22Rv1 (cell line): ENCODE data around the gene CREG2.

Experiments used
- H3K27ac ChIP-seq: fragments of 450-650 bp; 2 replicates; pipeline ENCODE4 v1.5.1; 2017
- ZFX ChIP-seq: fragments of 450-650 bp; IDR thresholded peaks from 2 replicates; pipeline ENCODE4 v1.6.1; 2017; ENCODE audit warnings: antibody characterized with exemption, borderline replicate concordance
- TF ChIP-seq, protein P1 (sequence below): fragments of 450-650 bp; IDR thresholded peaks from 2 replicates; pipeline ENCODE4 v1.5.1; 2017; ENCODE audit warnings: mild to moderate bottlenecking

Gene CREG2

DNA sequence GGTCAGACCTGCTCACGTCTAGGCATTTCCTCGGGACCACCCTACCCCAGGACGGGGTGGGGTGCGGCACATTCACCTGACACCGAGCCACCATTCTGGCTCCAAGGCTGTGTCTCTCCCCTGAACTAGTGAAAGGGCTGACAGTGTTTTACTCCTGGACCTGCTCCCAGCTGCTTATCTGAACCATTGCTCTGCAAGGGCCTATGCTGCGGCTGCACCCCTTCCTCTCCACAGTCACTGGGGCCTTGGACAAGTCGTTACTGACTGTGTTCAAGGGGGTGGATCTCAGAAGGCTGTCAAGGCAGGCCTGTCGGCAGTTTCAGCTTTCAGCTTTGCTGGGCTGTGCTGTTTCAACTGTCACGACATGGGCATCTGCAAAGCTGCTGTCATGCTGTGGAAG is 11.7 kb downstream of the CREG2 start:
- H3K27ac ChIP-seq, result no peak overlapping the region
- no peak for TF ChIP-seq ZFX
- TF ChIP-seq, protein P1, sequence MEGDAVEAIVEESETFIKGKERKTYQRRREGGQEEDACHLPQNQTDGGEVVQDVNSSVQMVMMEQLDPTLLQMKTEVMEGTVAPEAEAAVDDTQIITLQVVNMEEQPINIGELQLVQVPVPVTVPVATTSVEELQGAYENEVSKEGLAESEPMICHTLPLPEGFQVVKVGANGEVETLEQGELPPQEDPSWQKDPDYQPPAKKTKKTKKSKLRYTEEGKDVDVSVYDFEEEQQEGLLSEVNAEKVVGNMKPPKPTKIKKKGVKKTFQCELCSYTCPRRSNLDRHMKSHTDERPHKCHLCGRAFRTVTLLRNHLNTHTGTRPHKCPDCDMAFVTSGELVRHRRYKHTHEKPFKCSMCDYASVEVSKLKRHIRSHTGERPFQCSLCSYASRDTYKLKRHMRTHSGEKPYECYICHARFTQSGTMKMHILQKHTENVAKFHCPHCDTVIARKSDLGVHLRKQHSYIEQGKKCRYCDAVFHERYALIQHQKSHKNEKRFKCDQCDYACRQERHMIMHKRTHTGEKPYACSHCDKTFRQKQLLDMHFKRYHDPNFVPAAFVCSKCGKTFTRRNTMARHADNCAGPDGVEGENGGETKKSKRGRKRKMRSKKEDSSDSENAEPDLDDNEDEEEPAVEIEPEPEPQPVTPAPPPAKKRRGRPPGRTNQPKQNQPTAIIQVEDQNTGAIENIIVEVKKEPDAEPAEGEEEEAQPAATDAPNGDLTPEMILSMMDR, result no peak

DNA sequence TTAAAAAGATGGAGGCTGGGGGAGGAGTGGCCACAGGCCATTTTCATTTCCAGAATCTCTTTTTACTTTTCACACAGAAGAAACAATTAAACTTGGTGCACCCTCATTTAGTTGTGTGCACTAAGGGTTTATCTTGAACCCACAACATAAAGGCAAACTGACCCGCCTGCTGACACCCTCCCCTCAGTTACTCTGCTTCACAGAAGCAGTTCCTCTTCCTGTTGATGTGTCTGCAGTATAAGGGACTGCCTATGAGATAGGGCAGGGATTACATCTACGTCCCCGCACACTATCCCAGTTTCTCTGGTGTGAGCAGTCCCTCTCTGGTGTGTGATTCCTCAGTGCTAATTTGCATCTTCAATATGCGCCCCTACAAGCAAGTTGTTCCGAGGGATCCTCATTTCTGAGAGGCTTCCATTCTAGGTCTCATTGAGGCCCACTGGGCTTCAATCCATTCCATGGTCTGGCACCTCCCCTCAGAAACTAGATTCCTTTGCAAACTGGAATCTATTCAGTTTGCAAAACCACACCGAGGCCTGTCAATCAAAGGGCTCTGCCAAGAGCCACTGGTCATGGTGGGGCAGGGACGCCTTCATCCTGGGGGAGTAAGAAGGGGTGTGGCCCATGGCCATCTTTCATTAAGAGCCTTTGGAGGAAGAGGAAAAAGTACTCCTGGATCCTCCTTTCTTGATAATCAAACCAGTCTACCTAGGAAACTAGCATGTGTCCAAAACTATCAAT is 12.3 kb downstream of the CREG2 start:
- no peak for TF ChIP-seq ZFX
- TF ChIP-seq, protein P1, result no peak
- H3K27ac ChIP-seq, result no peak overlapping the region

DNA sequence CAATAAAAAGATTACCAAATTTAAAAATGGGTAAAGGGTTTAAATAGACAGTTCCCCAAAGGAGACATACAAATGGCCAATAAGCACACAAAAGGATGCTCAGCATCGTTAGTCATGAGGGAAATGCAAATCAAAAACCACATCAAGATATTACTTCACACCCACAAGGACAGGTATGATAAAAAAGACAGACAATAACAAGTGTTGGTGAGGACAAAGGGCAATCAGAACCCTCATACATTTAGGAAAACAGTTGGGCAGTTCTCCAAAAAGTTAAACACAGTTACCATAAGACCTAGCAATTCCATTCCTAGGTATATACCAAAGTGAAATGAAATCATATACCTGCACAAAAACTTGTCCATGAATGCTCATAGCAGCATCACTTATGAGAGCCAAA is 14.5 kb downstream of the CREG2 start:
- no peak overlapping the region for H3K27ac ChIP-seq
- TF ChIP-seq, protein P1, result no peak
- no peak for TF ChIP-seq ZFX

DNA sequence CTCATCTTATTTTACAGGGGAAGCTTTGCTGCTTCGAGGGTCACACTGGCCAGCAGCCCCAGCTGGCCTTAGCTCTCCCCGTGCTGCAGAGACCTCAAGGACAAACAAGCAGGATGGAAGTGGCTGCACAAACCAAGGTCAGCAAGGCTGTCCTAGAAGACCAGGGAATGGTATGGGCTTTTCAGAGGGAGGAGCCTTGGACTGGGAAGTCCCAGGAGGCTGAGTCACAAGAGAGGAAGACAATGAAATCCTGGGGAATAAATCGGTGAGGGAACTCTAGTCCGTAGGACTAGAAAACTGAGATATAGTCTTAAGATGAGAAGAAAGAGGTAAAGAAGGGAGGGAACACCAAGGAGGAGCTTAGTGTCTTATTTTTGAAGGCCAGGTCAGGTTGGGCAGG is 15.7 kb downstream of the CREG2 start:
- H3K27ac ChIP-seq, result no peak overlapping the region
- TF ChIP-seq, protein P1, result no peak
- TF ChIP-seq ZFX, result no peak

DNA sequence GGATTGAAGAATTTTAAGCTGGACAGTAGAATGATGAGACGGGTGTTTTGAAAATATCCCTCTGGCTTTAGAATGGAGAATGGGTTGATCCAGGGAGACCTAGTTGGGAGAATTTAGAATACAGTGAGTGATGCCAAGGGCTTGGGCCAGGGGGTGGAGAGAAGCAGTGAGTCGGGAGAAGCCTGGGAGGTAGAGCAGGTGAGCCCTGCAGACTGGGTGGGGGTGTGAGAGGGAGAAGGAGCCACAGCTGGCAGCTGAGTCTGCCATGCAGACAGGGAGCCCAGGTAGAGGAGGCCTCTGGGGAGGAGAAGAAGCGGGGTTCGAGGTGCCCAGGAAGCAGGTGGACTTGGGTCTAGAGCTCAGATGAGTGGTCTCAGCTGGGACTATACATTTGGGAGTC is 18.2 kb downstream of the CREG2 start:
- TF ChIP-seq ZFX, result no peak
- no peak overlapping the region for H3K27ac ChIP-seq

DNA sequence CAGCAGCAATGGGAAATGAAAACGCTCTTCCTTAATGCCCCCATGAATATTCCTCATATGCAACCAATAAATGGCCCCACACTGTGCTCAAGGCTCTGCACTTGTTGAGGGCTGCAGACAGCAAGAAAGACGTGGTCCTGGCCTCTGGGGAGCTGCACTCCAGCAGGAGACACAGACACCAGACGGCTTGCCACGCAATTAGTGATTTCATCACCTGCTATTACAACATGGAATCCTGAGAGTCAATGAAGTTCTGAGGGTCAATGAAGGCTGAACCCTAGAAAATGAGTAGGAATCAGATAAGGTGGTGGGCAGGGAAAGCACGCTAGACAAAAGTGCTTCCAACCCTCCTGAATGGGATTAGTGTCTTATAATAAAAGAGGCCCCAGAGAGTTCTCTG is 18.9 kb downstream of the CREG2 start:
- no peak for TF ChIP-seq ZFX
- TF ChIP-seq, protein P1, result no peak
- no peak overlapping the region for H3K27ac ChIP-seq

DNA sequence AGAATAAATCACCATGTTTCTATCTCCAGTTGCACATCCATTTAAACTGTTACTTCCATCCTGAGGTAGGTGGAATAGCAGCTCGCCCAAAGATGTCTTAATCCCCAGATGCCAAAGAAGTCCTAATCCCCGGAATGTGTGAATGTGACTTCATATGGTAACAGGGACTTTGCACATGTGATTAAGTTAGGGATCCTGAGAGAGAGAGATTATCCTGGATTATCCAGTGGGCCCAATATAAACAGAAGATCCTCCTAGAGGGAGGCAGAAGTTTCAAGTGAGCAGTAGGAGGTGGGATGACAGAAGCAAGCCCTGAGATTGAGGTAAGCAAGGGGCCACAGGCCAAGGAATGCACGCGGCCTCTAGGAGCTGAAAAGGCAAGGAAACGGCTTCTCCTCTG is 19.8 kb downstream of the CREG2 start:
- H3K27ac ChIP-seq, result no peak overlapping the region

More for the DNA sequence above, 19.8 kb downstream of the CREG2 start:
- no peak for TF ChIP-seq ZFX
- TF ChIP-seq, protein P1, result no peak
